Spinal cord (tissue), 10 donors: ENCODE measurements around the gene MACIR. TPM values are rescaled to one million over a fixed set of nuclear protein-coding genes. Genes with fewer than 3 reads are reported as not detected.

Experiments
- DNase-seq, 6 donors: peaks; one replicate each; pipeline versions ENCODE4 v3.0.0 to v3.0.0-alpha.2; 2013 to 2015; ENCODE audit warnings: low spot score in 6 of 6, low read depth in 4 of 6
- H3K27ac ChIP-seq: one replicate; pipeline ENCODE4 v1.5.1; 2013; ENCODE audit warnings: low read depth, low read length, control low read depth
- H3K27me3 ChIP-seq: one replicate; pipeline ENCODE4 v1.6.1; 2013; ENCODE audit warnings: low read length; ENCODE audit not compliant: control insufficient read depth, insufficient read depth
- H3K36me3 ChIP-seq: one replicate; pipeline ENCODE4 v1.6.1; 2013; ENCODE audit warnings: low read length; ENCODE audit not compliant: control insufficient read depth, insufficient read depth
- H3K4me1 ChIP-seq: one replicate; pipeline ENCODE4 v1.6.1; 2013; ENCODE audit warnings: low read length; ENCODE audit not compliant: control insufficient read depth, insufficient read depth
- H3K4me3 ChIP-seq: one replicate; pipeline ENCODE4 v1.5.1; 2013; ENCODE audit warnings: low read depth, low read length, control low read depth
- H3K9me3 ChIP-seq: one replicate; pipeline ENCODE4 v1.6.1; 2013; ENCODE audit warnings: low read length; ENCODE audit not compliant: control insufficient read depth, insufficient read depth
- WGBS: methylation state at CpG from one replicate; pipeline ENCODE4 v1.1.5; 2013; ENCODE audit warnings: missing lambda C conversion rate; ENCODE audit not compliant: insufficient coverage; 5-methylcytosine and 5-hydroxymethylcytosine counted together
- polyA plus RNA-seq, 2 donors: library from polyadenylated mRNA; unstranded; fragments of 120-200 nt; gene quantifications; one replicate each; pipeline ENCODE4 v1.2.1, GENCODE V29; 2013; ENCODE audit not compliant: insufficient read length in 2 of 2
- total RNA-seq, 2 donors: library from RNA; depleted of rRNA in 1 of 2; stranded (reverse); fragments of 120-200 nt in 1 of 2; fragments of >200 nt in 1 of 2; gene quantifications; one replicate each; pipeline versions ENCODE4 v1.2.3 to v1.2.4, GENCODE V29; 2013 to 2014
- donor health status: healthy.

Gene MACIR
- total and polyA plus RNA-seq, 4 donors: 22.2 to 48.7 (median 37.0) TPM

- H3K4me1 ChIP-seq: no peaks in the 10 kb centered on the region
- no peak overlapping the region for H3K4me3 ChIP-seq
- no peaks in the 10 kb centered on the region for H3K9me3 ChIP-seq
- DNase-seq: no peak
- H3K27me3 ChIP-seq: no peaks in the 10 kb centered on the region
- no CpG with 5 or more reads among the region's 3 CpGs for WGBS
- H3K27ac ChIP-seq: no peak overlapping the region
- no peaks in the 10 kb centered on the region for H3K36me3 ChIP-seq
Observed at GRCh38 chr5:103295871-103296270, 37.3 kb downstream of the MACIR start.

- H3K4me1 ChIP-seq: no peaks in the 10 kb centered on the region
- no peaks in the 10 kb centered on the region for H3K9me3 ChIP-seq
- no peak overlapping the region for H3K4me3 ChIP-seq
- no CpG with 5 or more reads among the region's 1 CpG for WGBS
- DNase-seq: peak in 2 of 6 donors; percentile 6 to 7
- no peak overlapping the region for H3K27ac ChIP-seq
- no peaks in the 10 kb centered on the region for H3K27me3 ChIP-seq
- no peaks in the 10 kb centered on the region for H3K36me3 ChIP-seq
Observed at GRCh38 chr5:103298117-103298516, 39.6 kb downstream of the MACIR start.

DNA sequence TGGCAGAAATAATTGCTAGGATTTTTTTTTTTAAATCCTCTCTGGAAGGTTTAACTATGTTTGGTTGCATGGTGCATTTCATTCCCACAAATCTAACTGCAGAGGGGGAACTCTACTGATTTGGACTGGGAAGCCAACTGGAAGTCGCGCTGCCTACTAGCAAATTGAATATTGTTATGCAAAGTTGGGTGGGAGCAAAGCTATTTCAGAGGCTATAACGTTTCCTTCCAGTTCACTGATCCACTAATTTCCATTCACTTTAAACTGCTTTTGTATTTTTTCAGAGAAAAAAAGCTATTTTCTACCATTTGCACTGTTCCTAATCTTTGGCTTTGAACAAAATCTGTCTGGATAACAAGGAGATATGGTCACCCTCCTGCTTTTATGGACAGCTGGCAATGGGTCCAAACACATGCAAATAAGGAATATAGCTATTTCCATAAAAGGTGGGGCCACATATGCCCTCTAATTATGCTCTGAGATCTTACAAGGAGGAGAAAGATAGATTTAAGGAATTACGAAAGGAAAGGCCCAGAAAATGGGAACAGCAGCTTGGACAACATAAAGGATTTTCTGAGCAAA is 40.1 kb downstream of the MACIR start:
- WGBS: no CpG with 5 or more reads among the region's 4 CpGs
- Histone ChIP-seq H3K4me1 (no peaks in the 10 kb centered on the region), H3K27ac (no peak overlapping the region)

DNA sequence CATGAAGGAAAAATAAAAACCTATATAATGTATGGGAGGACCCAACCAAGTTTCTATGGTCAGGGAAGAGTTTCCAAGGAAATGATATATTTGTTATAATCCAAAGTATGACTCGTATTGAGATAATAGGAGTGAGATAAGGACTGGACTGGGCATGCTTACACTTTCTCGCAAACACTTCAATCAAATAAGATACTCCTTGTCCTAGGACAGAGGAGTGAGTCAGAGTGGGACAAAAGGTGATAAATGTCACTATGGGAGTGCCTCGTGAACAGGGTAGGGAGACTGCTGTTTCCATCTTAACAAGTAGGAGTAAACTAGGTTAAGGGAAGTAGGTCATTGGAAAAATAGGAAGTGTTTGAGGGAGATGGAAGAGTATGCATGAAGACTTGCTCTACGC is 47.2 kb downstream of the MACIR start:
- no peak for DNase-seq
- H3K4me1 ChIP-seq: no peaks in the 10 kb centered on the region
- no peak overlapping the region for H3K27ac ChIP-seq
- H3K4me3 ChIP-seq: no peak overlapping the region
- no peaks in the 10 kb centered on the region for H3K9me3 ChIP-seq
- no peaks in the 10 kb centered on the region for H3K36me3 ChIP-seq
- 70% methylated on average over 2 of the region's 4 CpGs for WGBS
- H3K27me3 ChIP-seq: no peaks in the 10 kb centered on the region

More for the DNA sequence above, 40.1 kb downstream of the MACIR start:
- Histone ChIP-seq H3K27me3 (no peaks in the 10 kb centered on the region), H3K9me3 (no peaks in the 10 kb centered on the region), H3K4me3 (no peak overlapping the region), H3K36me3 (no peaks in the 10 kb centered on the region)
- peak in 2 of 6 donors; percentile 25 to 28 for DNase-seq

DNA sequence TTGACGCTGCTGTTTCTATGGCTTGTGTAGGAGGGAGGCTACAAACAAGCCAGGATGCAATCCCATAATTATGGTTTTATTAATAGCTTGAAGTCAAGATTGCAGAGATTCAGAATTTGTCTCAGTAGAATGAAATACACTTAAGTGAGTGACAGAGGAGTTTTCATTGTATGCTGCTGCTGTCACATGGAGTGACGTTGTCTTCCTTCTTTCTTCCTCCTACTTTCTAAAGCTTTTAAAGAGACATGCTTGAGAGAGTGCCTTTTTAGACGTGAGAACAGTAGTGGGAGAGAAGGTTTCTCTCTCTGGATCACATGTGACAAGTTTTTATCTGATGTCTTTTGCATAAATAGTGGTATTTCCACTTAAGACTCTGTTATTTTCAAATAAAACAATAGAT is 48.9 kb downstream of the MACIR start:
- H3K27me3 ChIP-seq: no peaks in the 10 kb centered on the region
- WGBS: no CpG with 5 or more reads among the region's 3 CpGs
- H3K4me1 ChIP-seq: no peaks in the 10 kb centered on the region
- H3K27ac ChIP-seq: no peak overlapping the region
- H3K9me3 ChIP-seq: no peaks in the 10 kb centered on the region
- H3K36me3 ChIP-seq: no peaks in the 10 kb centered on the region
- no peak for DNase-seq
- H3K4me3 ChIP-seq: no peak overlapping the region

- Histone ChIP-seq H3K27me3 (no peaks in the 10 kb centered on the region), H3K27ac (no peak overlapping the region), H3K9me3 (no peaks in the 10 kb centered on the region), H3K36me3 (no peaks in the 10 kb centered on the region), H3K4me1 (no peaks in the 10 kb centered on the region), H3K4me3 (no peak overlapping the region)
- no CpG with 5 or more reads among the region's 3 CpGs for WGBS
- DNase-seq: no peak
Observed at GRCh38 chr5:103308774-103309173, 50.2 kb downstream of the MACIR start.

GRCh38 chr5:103313056-103313455 is 54.5 kb downstream of the MACIR start:
- no peak overlapping the region for H3K4me3 ChIP-seq
- H3K36me3 ChIP-seq: no peaks in the 10 kb centered on the region
- H3K27ac ChIP-seq: no peak overlapping the region
- no CpG with 5 or more reads among the region's 3 CpGs for WGBS
- H3K4me1 ChIP-seq: no peaks in the 10 kb centered on the region
- no peaks in the 10 kb centered on the region for H3K9me3 ChIP-seq
- no peak for DNase-seq
- no peaks in the 10 kb centered on the region for H3K27me3 ChIP-seq

DNA sequence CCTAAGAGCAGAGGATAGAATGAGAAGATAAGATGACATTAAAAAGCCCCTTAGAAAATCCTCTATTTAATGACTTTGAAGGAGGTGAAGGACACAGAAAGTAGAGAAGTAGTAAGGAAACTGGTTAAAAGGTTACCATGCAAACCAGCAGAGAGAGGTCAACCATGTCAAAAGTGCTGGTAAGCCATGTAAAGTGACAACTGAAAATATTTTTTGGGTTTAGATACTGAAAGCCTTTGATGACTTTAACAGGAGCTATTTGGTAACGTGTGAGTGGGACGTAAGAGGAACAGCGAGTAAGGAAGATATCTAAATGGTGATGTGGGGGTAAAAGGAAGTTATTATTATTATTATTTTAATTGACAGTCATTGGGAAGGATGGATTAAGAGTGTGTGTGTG is 56.9 kb downstream of the MACIR start:
- Histone ChIP-seq H3K27ac (no peak overlapping the region), H3K4me3 (no peak overlapping the region), H3K27me3 (no peaks in the 10 kb centered on the region), H3K4me1 (no peaks in the 10 kb centered on the region), H3K9me3 (no peaks in the 10 kb centered on the region), H3K36me3 (no peaks in the 10 kb centered on the region)
- WGBS: no CpG with 5 or more reads among the region's 3 CpGs
- no peak for DNase-seq

- no peak overlapping the region for H3K27ac ChIP-seq
- no peak for DNase-seq
- 100% methylated on average over 1 of the region's 1 CpG for WGBS
- H3K4me3 ChIP-seq: no peak overlapping the region
- no peaks in the 10 kb centered on the region for H3K36me3 ChIP-seq
- H3K4me1 ChIP-seq: no peaks in the 10 kb centered on the region
- no peaks in the 10 kb centered on the region for H3K9me3 ChIP-seq
- H3K27me3 ChIP-seq: no peaks in the 10 kb centered on the region
Observed at GRCh38 chr5:103327451-103327850, 68.9 kb downstream of the MACIR start.

- no peaks in the 10 kb centered on the region for H3K27me3 ChIP-seq
- no peaks in the 10 kb centered on the region for H3K36me3 ChIP-seq
- H3K4me1 ChIP-seq: no peaks in the 10 kb centered on the region
- H3K4me3 ChIP-seq: no peak overlapping the region
- no peak overlapping the region for H3K27ac ChIP-seq
- no peak for DNase-seq
- H3K9me3 ChIP-seq: no peaks in the 10 kb centered on the region
Observed at GRCh38 chr5:103327893-103328292, 69.3 kb downstream of the MACIR start.
